Stomach (tissue), 4 donors: Measurements from ENCODE around the gene SLC16A5.
"Not testable (repeated sequence)": the region's sequence is repeated elsewhere in the genome, so short reads cannot be mapped to it uniquely, and the experiment has no call there.

ENCODE experiments used
- CTCF ChIP-seq, 7 experiments: fragments of 450-650 bp in 4 of 7; fragments of 200-600 bp in 3 of 7; sonication (generic) in 3 of 7; IDR thresholded peaks; one replicate each; pipeline ENCODE4 v1.5.1; 2016 to 2019; ENCODE audit warnings: antibody characterized with exemption in 7 of 7, control low read depth in 2 of 7, mild to moderate bottlenecking in 1 of 7
- POLR2A ChIP-seq, 4 donors: fragments of 450-650 bp; IDR thresholded peaks; one replicate each; pipeline ENCODE4 v1.6.1; 2016; ENCODE audit warnings: antibody characterized with exemption in 4 of 4, control low read depth in 2 of 4, mild to moderate bottlenecking in 1 of 4, moderate library complexity in 1 of 4

- TF ChIP-seq CTCF, POLR2A (IDR thresholded peaks at IDR 0.05): not testable (repeated sequence)
Measured at GRCh38 chr17:75045946-75046406, 41.8 kb upstream of the SLC16A5 start.
